Measurements from ENCODE around the gene ESYT1. TPM values are rescaled to one million over a fixed set of nuclear protein-coding genes. Genes with fewer than 3 reads are reported as not detected.

ESYT1 gene
- total RNA-seq, 1 experiment from 2014 or later, result 111 TPM

GRCh38 chr12:56141946-56142784, 14.1 kb downstream of the ESYT1 start:
- Mint-ChIP-seq H3K4me3 (no peak overlapping the region), H3K27me3 (ENCODE audit: low read depth) (no peaks in the 10 kb centered on the region), H3K4me1 (no peaks in the 10 kb centered on the region), H3K27ac (peak overlapping the region in 1 of 3 experiments; percentile 49; a peak in 2 of 7 replicates), H3K36me3 (ENCODE audit: insufficient read depth in 1 of 3, low read depth in 3 of 3) (peaks cover 53 to 82% (median 78%) of the 10 kb centered on the region in 3 experiments), H3K9me3 (no peaks in the 10 kb centered on the region; a peak in 2 of 5 replicates)
- H3K9ac ChIP-seq (ENCODE audit: extremely low read depth, insufficient read length, low read length), result no peak overlapping the region
- WGBS (ENCODE audit: extremely low coverage, insufficient read length, low lambda C conversion rate), result no CpG with 5 or more reads among the region's 19 CpGs
- no peak overlapping the region for H3T11ph ChIP-seq (ENCODE audit: low read length)
- H3K56ac ChIP-seq (ENCODE audit: insufficient read length, low read depth, low read length), result no peak overlapping the region
- no peaks in the 10 kb centered on the region for H3K79me1 ChIP-seq (ENCODE audit: insufficient read depth, low read depth, low read length, poor library complexity, severe bottlenecking)
- H2AK5ac ChIP-seq (ENCODE audit: insufficient read length, low read length), result no peak overlapping the region
- H3K18ac ChIP-seq (ENCODE audit: insufficient read length, low read depth, low read length), result no peak overlapping the region
- no peak overlapping the region for H4K91ac ChIP-seq (ENCODE audit: insufficient read length, low read depth, low read length)
- H4K8ac ChIP-seq (replicated peaks; ENCODE audit: insufficient read length, low read depth, low read length), result no peak overlapping the region
- no peaks in the 10 kb centered on the region for H4K20me1 ChIP-seq (ENCODE audit: control insufficient read depth, insufficient read depth, insufficient read length)
- H3K23ac ChIP-seq (ENCODE audit: insufficient read length, low read depth, low read length), result no peak overlapping the region
- H2BK20ac ChIP-seq (ENCODE audit: low read depth, low read length, poor library complexity, severe bottlenecking), result no peak overlapping the region
- no peak overlapping the region for H2BK12ac ChIP-seq (ENCODE audit: insufficient read length, low read depth, low read length)
- no peak overlapping the region for H2BK15ac ChIP-seq (ENCODE audit: low read depth, low read length)
- H3K4me1 ChIP-seq (ENCODE audit: insufficient read depth, low read length), result no peaks in the 10 kb centered on the region
- H2AFZ ChIP-seq (ENCODE audit: low read length), result no peak overlapping the region
- H2BK5ac ChIP-seq (ENCODE audit: insufficient read length, low read length), result no peak overlapping the region
- no peaks in the 10 kb centered on the region for H3K27me3 ChIP-seq (ENCODE audit: insufficient read depth, low read length)
- no peaks in the 10 kb centered on the region for H3K9me3 ChIP-seq (ENCODE audit: control insufficient read depth, low read depth, low read length)
- DNase-seq, result no peak
- no peaks in the 10 kb centered on the region for H3K79me2 ChIP-seq (ENCODE audit: insufficient read depth, low read length)
- no peak overlapping the region for H3K4me2 ChIP-seq (ENCODE audit: insufficient read depth, insufficient read length, low read length)
- no peak overlapping the region for H3K4ac ChIP-seq (ENCODE audit: low read depth, low read length)
- no peak overlapping the region for H3K14ac ChIP-seq (ENCODE audit: insufficient read depth, low read length)
- H3K23me2 ChIP-seq (ENCODE audit: insufficient read length, low read depth, low read length, poor library complexity, severe bottlenecking), result no peaks in the 10 kb centered on the region
- no peak overlapping the region for H4K5ac ChIP-seq (ENCODE audit: insufficient read length, low read depth, low read length)
- H3K27ac ChIP-seq (ENCODE audit: insufficient read length, low read depth, low read length), result no peak overlapping the region
- no peak overlapping the region for H2BK120ac ChIP-seq (ENCODE audit: low read depth, low read length, poor library complexity, severe bottlenecking)
- TF ChIP-seq CTCF (conservative IDR thresholded peaks at IDR 0.05), result no peak
